GM19351 (cell line): ENCODE data around the gene ENO3.
"Not testable (repeated sequence)": the region's sequence is repeated elsewhere in the genome, so short reads cannot be mapped to it uniquely, and the experiment has no call there.

Experiments used
- ATAC-seq: cut with Tn5 transposase; IDR thresholded peaks from one replicate; pipeline ENCODE4 v1.9.1; 2021; ENCODE audit warnings: mild to moderate bottlenecking, moderate library complexity; ENCODE audit not compliant: unreplicated experiment

The ENO3 gene

GRCh38 chr17:4950746-4951204 lies at the start of gene ENO3:
Gene ENO3, plus strand, starts transcription at chr17:4951119. Its CDS starts 711 bp downstream, at chr17:4951830.
- no peak for ATAC-seq

- ATAC-seq, result no peak
These were observed 49.1 kb upstream of the ENO3 start for GRCh38 chr17:4901648-4902344.

GRCh38 chr17:4902540-4902939 lies 48.4 kb upstream of the ENO3 start:
- no peak for ATAC-seq

GRCh38 chr17:4903051-4903818 lies 47.7 kb upstream of the ENO3 start, which contains the start of gene CHRNE:
Gene CHRNE, minus strand, starts transcription at chr17:4903098. Its CDS starts 35 bp downstream, at chr17:4903063.
- no peak for ATAC-seq

GRCh38 chr17:4906642-4907041 lies 44.3 kb upstream of the ENO3 start:
- not testable (repeated sequence) for ATAC-seq

- ATAC-seq, result no peak
These were observed 42.6 kb upstream of the ENO3 start for GRCh38 chr17:4908301-4908700.

GRCh38 chr17:4908711-4909496 lies 42.0 kb upstream of the ENO3 start:
- no peak for ATAC-seq

GRCh38 chr17:4913994-4914393 lies 36.9 kb upstream of the ENO3 start:
- no peak for ATAC-seq

- ATAC-seq, result not testable (repeated sequence)
These were observed 36.4 kb upstream of the ENO3 start for GRCh38 chr17:4914551-4914950.

- no peak for ATAC-seq
These were observed 31.3 kb upstream of the ENO3 start for GRCh38 chr17:4919511-4920047.

- no peak for ATAC-seq
These were observed 30.4 kb upstream of the ENO3 start for GRCh38 chr17:4920351-4921048.

GRCh38 chr17:4921320-4921719 lies 29.6 kb upstream of the ENO3 start:
- ATAC-seq, result no peak

- ATAC-seq, result not testable (repeated sequence)
These were observed 24.2 kb upstream of the ENO3 start for GRCh38 chr17:4926577-4927335.

- no peak for ATAC-seq
These were observed 22.0 kb upstream of the ENO3 start for GRCh38 chr17:4928881-4929280.

- ATAC-seq, result no peak
These were observed 19.0 kb upstream of the ENO3 start, which contains the start of gene GP1BA for GRCh38 chr17:4931963-4932362. Gene GP1BA, plus strand, starts transcription at chr17:4932277. Its CDS starts 328 bp downstream, at chr17:4932605.

GRCh38 chr17:4932756-4933155 lies 18.2 kb upstream of the ENO3 start:
- ATAC-seq, result no peak

GRCh38 chr17:4933646-4934045 lies 17.3 kb upstream of the ENO3 start:
- ATAC-seq, result no peak

GRCh38 chr17:4934173-4934979 lies 16.5 kb upstream of the ENO3 start:
- no peak for ATAC-seq

- no peak for ATAC-seq
These were observed 15.3 kb upstream of the ENO3 start for GRCh38 chr17:4935650-4936049.
